Mucosa of rectum (tissue), 2 donors: ENCODE data around the gene OR10T2.
"Not testable (repeated sequence)": the region's sequence is repeated elsewhere in the genome, so short reads cannot be mapped to it uniquely, and the experiment has no call there.

ENCODE experiments used
- H3K27ac ChIP-seq, 2 donors: one replicate each; pipeline ENCODE4 v1.7.0; 2013; ENCODE audit warnings: inconsistent platforms in 2 of 2, low read depth in 2 of 2, low read length in 2 of 2
- H3K27me3 ChIP-seq, 2 donors: one replicate each; pipeline ENCODE4 v1.7.0; 2013; ENCODE audit warnings: low read length in 2 of 2; ENCODE audit not compliant: control insufficient read depth in 2 of 2, insufficient read depth in 2 of 2
- H3K36me3 ChIP-seq, 2 donors: one replicate each; pipeline ENCODE4 v1.7.0; 2013; ENCODE audit warnings: low read length in 2 of 2; ENCODE audit not compliant: control insufficient read depth in 2 of 2, insufficient read depth in 2 of 2
- H3K4me1 ChIP-seq, 2 donors: one replicate each; pipeline ENCODE4 v1.7.0; 2013; ENCODE audit warnings: low read length in 2 of 2, mild to moderate bottlenecking in 1 of 2; ENCODE audit not compliant: control insufficient read depth in 2 of 2, insufficient read depth in 2 of 2
- H3K4me3 ChIP-seq, 2 donors: one replicate each; pipeline ENCODE4 v1.7.0; 2013; ENCODE audit warnings: low read length in 2 of 2
- H3K9ac ChIP-seq, 2 donors: one replicate each; pipeline ENCODE4 v1.7.0; 2013; ENCODE audit warnings: low read length in 2 of 2, low read depth in 1 of 2, mild to moderate bottlenecking in 1 of 2
- H3K9me3 ChIP-seq, 2 donors: one replicate each; pipeline ENCODE4 v1.7.0; 2013; ENCODE audit warnings: low read length in 2 of 2; ENCODE audit not compliant: control insufficient read depth in 2 of 2
- donor health status: healthy.
- donor health status: Normal muscosa, but diverticular disease.

Gene OR10T2

DNA sequence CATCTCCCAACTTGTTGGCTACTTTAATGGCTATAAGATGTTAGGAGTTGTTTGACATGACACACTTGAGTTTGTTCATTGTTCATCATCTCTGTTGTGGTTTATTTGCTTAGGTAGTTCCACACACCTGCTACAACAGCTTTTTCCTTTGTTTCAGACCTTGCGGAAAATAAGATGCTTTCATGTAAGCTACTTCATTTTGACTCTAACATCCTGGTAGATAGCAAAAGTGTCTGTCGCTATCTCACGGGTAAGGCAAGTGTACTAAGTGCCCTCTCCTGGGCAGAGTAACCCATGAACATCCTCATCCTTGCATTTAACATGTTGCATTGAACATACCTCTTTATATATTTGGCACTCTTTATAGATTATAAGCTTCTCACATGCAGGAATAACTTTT is 1.6 kb upstream of the OR10T2 start:
- H3K4me1 ChIP-seq: no peaks in the 10 kb centered on the region
- no peak overlapping the region for H3K4me3 ChIP-seq
- H3K27ac ChIP-seq: no peak overlapping the region
- H3K27me3 ChIP-seq: no peaks in the 10 kb centered on the region
- no peaks in the 10 kb centered on the region for H3K9me3 ChIP-seq
- no peak overlapping the region for H3K9ac ChIP-seq
- H3K36me3 ChIP-seq: no peaks in the 10 kb centered on the region

DNA sequence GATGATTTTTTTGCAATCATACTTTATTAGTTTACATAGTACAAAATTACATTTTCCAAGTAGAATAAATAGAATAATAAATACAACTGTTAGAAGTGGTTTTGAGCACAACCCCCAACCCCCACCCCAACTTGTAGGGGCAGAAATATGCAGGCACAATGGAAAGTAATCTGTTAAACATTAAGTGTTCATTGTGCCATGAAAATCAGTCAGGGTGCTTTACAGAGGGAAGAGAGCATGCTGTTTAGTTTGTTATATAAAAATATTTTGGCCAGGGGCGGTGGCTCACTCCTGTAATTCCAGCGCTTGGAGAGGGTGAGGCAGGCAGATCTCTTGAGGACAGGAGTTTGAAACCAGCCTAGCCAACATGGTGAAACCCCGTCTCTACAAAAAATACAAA is 2.6 kb downstream of the OR10T2 start:
- Histone ChIP-seq H3K27ac (no peak overlapping the region), H3K4me1 (no peaks in the 10 kb centered on the region), H3K4me3 (no peak overlapping the region), H3K27me3 (no peaks in the 10 kb centered on the region), H3K36me3 (no peaks in the 10 kb centered on the region), H3K9me3 (no peaks in the 10 kb centered on the region), H3K9ac (no peak overlapping the region)

DNA sequence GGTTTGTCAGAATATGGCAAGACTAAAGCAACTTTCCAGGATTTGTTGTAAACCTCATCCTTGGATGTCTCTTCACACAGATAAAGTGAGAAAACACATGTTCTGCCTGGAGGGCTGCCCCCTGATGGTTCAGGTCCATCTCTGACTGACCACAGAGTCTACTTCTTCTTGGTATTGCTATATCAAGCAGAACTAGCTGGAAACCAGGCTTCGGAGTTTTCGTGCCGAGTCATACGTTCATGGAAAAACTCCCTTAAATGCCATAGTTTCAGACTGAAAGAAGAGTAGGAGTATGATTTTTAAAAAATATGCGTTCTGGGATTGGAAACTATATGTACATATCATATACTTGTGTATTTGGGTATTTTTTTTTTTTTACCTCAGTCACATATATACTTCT is 5.8 kb downstream of the OR10T2 start:
- H3K4me1 ChIP-seq: no peaks in the 10 kb centered on the region
- H3K9me3 ChIP-seq: no peaks in the 10 kb centered on the region
- H3K27ac ChIP-seq: no peak overlapping the region
- no peaks in the 10 kb centered on the region for H3K27me3 ChIP-seq
- H3K4me3 ChIP-seq: no peak overlapping the region
- H3K9ac ChIP-seq: no peak overlapping the region
- no peaks in the 10 kb centered on the region for H3K36me3 ChIP-seq

DNA sequence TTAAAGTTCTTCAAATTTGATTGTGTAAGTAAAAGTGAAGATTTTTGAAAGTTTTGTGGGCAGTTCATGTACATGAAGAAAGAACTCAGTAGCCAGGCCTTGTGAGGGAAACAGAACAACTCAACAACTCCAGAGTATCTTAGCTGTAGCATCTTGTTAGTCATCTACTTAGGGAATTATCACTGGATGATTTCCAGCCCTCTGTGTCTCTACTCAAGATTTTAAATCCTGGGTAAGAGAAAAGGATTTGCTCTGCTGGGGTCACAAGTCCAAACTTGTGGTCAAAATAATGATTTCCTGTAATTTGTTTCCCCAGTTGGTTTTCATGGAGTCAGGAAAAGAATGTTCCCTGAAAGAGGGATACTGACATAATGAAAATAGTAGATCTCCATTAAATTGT is 8.2 kb downstream of the OR10T2 start:
- no peaks in the 10 kb centered on the region for H3K27me3 ChIP-seq
- H3K4me1 ChIP-seq: no peaks in the 10 kb centered on the region
- no peaks in the 10 kb centered on the region for H3K36me3 ChIP-seq
- no peak overlapping the region for H3K4me3 ChIP-seq
- H3K27ac ChIP-seq: no peak overlapping the region
- H3K9me3 ChIP-seq: no peaks in the 10 kb centered on the region
- no peak overlapping the region for H3K9ac ChIP-seq

DNA sequence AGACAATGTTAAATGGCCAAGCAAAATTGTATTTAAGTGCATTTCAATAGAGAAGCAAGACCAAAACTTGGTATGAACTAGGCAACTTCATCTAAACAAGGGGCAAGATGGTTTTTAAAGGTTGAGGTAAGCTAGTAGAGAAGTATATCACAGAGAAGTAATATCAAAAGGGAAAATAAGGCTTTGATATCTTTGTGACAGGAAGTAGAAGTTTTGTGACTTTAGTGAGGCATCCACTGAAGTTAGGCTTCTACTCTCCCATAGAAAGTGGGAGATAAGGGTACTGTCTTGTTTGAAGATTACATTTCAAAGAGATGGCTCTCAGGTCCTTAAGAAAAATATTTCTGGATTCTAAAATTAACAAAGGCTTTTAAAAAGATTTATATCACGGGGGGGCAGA is 8.9 kb downstream of the OR10T2 start:
- Histone ChIP-seq H3K4me1 (no peaks in the 10 kb centered on the region), H3K27me3 (no peaks in the 10 kb centered on the region), H3K9me3 (no peaks in the 10 kb centered on the region), H3K36me3 (no peaks in the 10 kb centered on the region), H3K27ac (no peak overlapping the region), H3K9ac (no peak overlapping the region), H3K4me3 (no peak overlapping the region)

DNA sequence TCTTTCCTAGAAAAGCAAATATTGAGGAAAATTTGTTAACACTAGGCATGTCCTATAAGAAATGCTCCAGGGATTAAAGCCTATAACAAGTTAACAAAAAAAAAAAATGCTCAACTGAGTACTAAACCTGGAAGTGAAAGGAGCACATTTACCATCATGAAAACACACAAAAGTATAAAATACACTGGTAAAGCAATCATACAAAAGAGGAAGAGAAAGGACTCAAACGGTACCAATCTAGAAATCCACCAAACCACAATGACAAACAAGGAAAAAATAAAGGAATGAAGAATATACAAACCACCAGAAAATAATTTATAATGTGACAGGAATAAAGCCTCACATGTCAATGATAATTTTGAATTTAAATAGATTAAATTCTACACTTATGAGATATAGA is 24.4 kb downstream of the OR10T2 start:
- H3K36me3 ChIP-seq: no peaks in the 10 kb centered on the region
- H3K9ac ChIP-seq: no peak overlapping the region
- no peak overlapping the region for H3K4me3 ChIP-seq
- no peaks in the 10 kb centered on the region for H3K27me3 ChIP-seq
- peaks cover 0 to 5% of the 10 kb centered on the region in 2 donors for H3K9me3 ChIP-seq
- no peak overlapping the region for H3K27ac ChIP-seq
- no peaks in the 10 kb centered on the region for H3K4me1 ChIP-seq

DNA sequence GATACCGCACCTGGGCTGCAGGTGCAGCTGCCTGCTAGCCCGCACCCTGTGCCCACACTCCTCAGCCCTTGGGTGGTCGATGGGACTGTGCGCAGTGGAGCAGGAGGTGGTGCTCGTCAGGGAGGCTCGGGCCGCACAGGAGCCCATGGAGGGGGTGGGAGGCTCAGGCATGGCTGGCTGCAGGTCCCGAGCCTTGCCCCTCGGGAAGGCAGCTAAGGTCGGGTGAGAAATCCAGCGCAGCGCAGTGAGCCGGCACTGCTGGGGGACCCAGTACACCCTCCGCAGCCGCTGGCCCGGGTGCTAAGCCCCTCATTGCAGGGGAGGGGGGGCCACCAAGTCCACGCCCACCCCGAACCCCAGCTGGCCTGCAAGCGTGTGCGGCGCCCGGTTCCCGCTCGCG is 25.2 kb downstream of the OR10T2 start:
- not testable (repeated sequence) for H3K4me1 ChIP-seq, H3K27me3 ChIP-seq, H3K9me3 ChIP-seq, H3K36me3 ChIP-seq, H3K4me3 ChIP-seq, H3K9ac ChIP-seq, H3K27ac ChIP-seq

DNA sequence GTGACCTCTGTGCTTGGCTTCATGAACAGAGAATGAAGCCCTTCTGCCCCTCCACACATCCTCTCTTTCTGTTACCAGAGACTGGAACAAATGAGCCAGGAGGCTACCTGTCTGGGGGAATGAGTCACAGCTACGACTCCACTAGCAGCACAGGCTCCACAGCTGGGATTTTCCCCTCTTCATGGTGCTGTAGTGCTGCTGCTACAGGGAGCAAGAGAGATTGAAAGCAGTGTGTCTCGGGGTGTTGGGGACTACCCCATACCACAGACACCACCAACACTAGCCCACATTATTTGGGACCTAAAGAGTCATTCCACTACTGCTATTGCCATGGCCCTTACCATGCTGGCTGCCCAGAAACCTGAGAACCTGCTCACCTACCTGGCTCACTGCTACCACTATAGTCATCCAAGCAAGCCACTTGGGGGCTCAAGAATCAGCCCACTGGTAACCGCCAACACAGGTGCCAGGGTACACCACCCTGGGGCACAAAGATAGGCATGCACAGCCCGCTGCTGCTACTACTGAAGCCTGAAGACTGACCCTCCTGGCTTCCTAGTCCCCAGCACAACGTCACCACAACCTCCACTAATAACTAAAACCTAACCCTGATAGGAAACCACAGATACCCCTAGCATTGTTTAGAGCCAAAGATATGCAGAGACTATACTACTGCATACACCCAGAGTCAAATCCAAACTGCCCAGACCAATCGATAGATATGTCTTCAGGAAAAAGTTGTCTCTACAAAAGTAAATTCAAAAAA is 27.9 kb downstream of the OR10T2 start:
- Histone ChIP-seq H3K9me3 (peaks cover 0 to 5% of the 10 kb centered on the region in 2 donors), H3K27me3 (no peaks in the 10 kb centered on the region), H3K9ac (no peak overlapping the region), H3K27ac (no peak overlapping the region), H3K36me3 (no peaks in the 10 kb centered on the region), H3K4me3 (no peak overlapping the region), H3K4me1 (no peaks in the 10 kb centered on the region)

DNA sequence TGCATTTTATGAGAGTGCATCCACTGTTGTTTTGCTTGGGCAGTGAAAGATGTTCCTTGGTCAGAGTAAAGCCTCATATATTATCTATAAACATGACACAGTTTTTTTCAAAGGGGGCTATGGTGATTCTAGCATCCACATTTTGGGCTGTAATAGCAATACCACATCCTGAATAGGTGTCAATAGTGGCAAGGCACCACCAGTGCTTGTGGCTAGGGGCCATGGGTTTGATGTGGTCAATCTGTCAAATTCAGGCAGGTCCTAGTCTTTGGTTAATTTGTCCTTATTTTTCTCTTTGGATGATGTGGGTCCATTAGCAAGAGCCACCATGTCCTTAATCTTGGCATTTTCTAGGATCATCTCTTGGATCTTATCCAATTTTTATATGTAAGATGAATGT is 32.5 kb downstream of the OR10T2 start:
- Histone ChIP-seq H3K36me3 (no peaks in the 10 kb centered on the region), H3K4me1 (no peaks in the 10 kb centered on the region), H3K9me3 (peaks cover 0 to 3% of the 10 kb centered on the region in 2 donors), H3K9ac (no peak overlapping the region), H3K27me3 (no peaks in the 10 kb centered on the region), H3K4me3 (no peak overlapping the region), H3K27ac (no peak overlapping the region)

DNA sequence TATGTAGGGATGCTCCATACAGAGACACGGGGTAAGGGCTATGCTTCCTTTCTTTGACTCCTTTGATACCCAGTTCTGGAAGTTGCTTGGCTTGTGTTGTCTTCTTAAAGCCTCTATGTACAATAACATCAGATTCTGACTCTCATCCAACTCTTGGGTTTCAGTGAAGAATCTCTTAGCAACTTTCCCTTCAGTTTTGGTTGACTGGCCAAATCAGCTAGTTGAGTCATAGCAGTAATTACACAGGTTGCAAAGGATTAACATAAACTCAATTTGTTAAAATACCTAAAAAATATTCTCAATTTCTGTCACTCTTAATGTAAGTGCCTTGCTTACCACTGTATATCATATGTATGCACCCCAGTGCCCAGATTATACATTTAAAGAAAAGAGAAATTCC is 36.3 kb downstream of the OR10T2 start:
- no peaks in the 10 kb centered on the region for H3K9me3 ChIP-seq
- H3K4me1 ChIP-seq: no peaks in the 10 kb centered on the region
- H3K36me3 ChIP-seq: no peaks in the 10 kb centered on the region
- no peak overlapping the region for H3K9ac ChIP-seq
- no peaks in the 10 kb centered on the region for H3K27me3 ChIP-seq
- no peak overlapping the region for H3K4me3 ChIP-seq
- no peak overlapping the region for H3K27ac ChIP-seq

DNA sequence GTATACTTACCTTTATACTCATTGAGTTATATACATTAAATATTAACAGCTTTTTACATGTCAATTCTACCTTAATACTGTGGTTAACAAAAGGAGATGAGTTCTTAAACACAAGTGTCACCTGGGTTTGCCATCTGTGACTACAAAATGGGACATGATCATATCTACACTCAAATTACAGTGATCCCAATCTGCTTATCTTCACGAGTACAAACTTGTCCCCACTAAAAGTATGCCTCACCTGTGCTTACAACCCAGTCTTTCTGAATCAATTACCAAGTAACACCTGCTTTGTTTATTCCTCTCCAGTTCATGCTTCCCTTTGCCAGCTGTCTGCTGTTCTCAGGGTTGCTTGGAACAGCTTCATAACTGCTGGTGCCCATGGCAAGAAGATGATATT is 36.8 kb downstream of the OR10T2 start:
- Histone ChIP-seq H3K9me3 (no peaks in the 10 kb centered on the region), H3K4me1 (no peaks in the 10 kb centered on the region), H3K9ac (no peak overlapping the region), H3K27me3 (no peaks in the 10 kb centered on the region), H3K36me3 (no peaks in the 10 kb centered on the region), H3K27ac (no peak overlapping the region), H3K4me3 (no peak overlapping the region)
